Thymus (tissue), 11 donors: ENCODE measurements around the gene ZRSR2. TPM values are rescaled to one million over a fixed set of nuclear protein-coding genes. Genes with fewer than 3 reads are reported as not detected.

ENCODE experiments used
- DNase-seq, 9 donors: peaks; one replicate each; pipeline ENCODE4 v3.0.0-alpha.2; 2013; ENCODE audit warnings: low spot score in 9 of 9, low read depth in 6 of 9, missing footprints in 1 of 9
- H3K27ac ChIP-seq, 2 donors: one replicate each; pipeline ENCODE4 v1.5.1; 2013; ENCODE audit warnings: control low read depth in 1 of 2, low read depth in 1 of 2, low read length in 1 of 2, mild to moderate bottlenecking in 1 of 2, moderate library complexity in 1 of 2
- H3K27me3 ChIP-seq, 2 donors: one replicate each; pipeline ENCODE4 v1.5.1; 2013; ENCODE audit warnings: low read length in 1 of 2; ENCODE audit not compliant: control insufficient read depth in 2 of 2, insufficient read depth in 1 of 2
- H3K36me3 ChIP-seq, 2 donors: one replicate each; pipeline ENCODE4 v1.5.1; 2013; ENCODE audit warnings: low read length in 1 of 2, mild to moderate bottlenecking in 1 of 2, moderate library complexity in 1 of 2; ENCODE audit not compliant: control insufficient read depth in 2 of 2, insufficient read depth in 2 of 2
- H3K4me1 ChIP-seq, 2 donors: one replicate each; pipeline ENCODE4 v1.5.1; 2013; ENCODE audit warnings: low read length in 2 of 2; ENCODE audit not compliant: control insufficient read depth in 2 of 2, insufficient read depth in 2 of 2
- H3K4me3 ChIP-seq, 2 donors: one replicate each; pipeline ENCODE4 v1.5.1; 2013; ENCODE audit warnings: low read length in 2 of 2, control low read depth in 1 of 2, mild to moderate bottlenecking in 1 of 2
- H3K9me3 ChIP-seq, 2 donors: one replicate each; pipeline ENCODE4 v1.5.1; 2013; ENCODE audit warnings: low read length in 1 of 2, mild to moderate bottlenecking in 1 of 2; ENCODE audit not compliant: control insufficient read depth in 2 of 2, insufficient read depth in 1 of 2
- WGBS: extraction: QIAGEN DNeasy Blood & Tissue Kit; methylation state at CpG from one replicate; pipeline ENCODE4 v1.1.7; 2013; 5-methylcytosine and 5-hydroxymethylcytosine counted together
- polyA plus RNA-seq: library from polyadenylated mRNA; stranded (reverse); fragments of 200-250 nt; gene quantifications from one replicate; pipeline ENCODE4 v1.2.3, GENCODE V29; 2013
- total RNA-seq: library from RNA; stranded (reverse); fragments of 120-200 nt; gene quantifications from one replicate; pipeline ENCODE4 v1.2.4, GENCODE V29; 2013
- donor health status: healthy.

The ZRSR2 gene
- total and polyA plus RNA-seq, 2 donors: 9.5 to 30.0 TPM

GRCh38 chrX:15834827-15835595, 44.7 kb downstream of the ZRSR2 start:
- no peaks in the 10 kb centered on the region for H3K4me1 ChIP-seq
- H3K9me3 ChIP-seq: no peaks in the 10 kb centered on the region
- H3K27ac ChIP-seq: no peak overlapping the region
- H3K4me3 ChIP-seq: no peak overlapping the region
- H3K36me3 ChIP-seq: peaks cover 0 to 2% of the 10 kb centered on the region in 2 donors
- no peak for DNase-seq
- 97% methylated on average over 5 of the region's 5 CpGs for WGBS
- H3K27me3 ChIP-seq: no peaks in the 10 kb centered on the region

- WGBS: 97% methylated on average over 3 of the region's 3 CpGs
- H3K36me3 ChIP-seq: peaks cover 0 to 1% of the 10 kb centered on the region in 2 donors
- DNase-seq: no peak
- no peak overlapping the region for H3K27ac ChIP-seq
- H3K27me3 ChIP-seq: no peaks in the 10 kb centered on the region
- no peaks in the 10 kb centered on the region for H3K9me3 ChIP-seq
- H3K4me3 ChIP-seq: no peak overlapping the region
- no peaks in the 10 kb centered on the region for H3K4me1 ChIP-seq
These were observed 47.7 kb downstream of the ZRSR2 start for GRCh38 chrX:15838017-15838416.

- Histone ChIP-seq H3K4me3 (no peak overlapping the region), H3K36me3 (peaks cover 0 to 2% of the 10 kb centered on the region in 2 donors), H3K4me1 (no peaks in the 10 kb centered on the region), H3K27me3 (no peaks in the 10 kb centered on the region), H3K9me3 (no peaks in the 10 kb centered on the region), H3K27ac (no peak overlapping the region)
- DNase-seq: no peak
- WGBS: 98% methylated on average over 2 of the region's 2 CpGs
These were observed 51.7 kb downstream of the ZRSR2 start for GRCh38 chrX:15841853-15842516.

- Histone ChIP-seq H3K9me3 (no peaks in the 10 kb centered on the region), H3K4me3 (no peak overlapping the region), H3K4me1 (no peaks in the 10 kb centered on the region), H3K27ac (no peak overlapping the region), H3K27me3 (no peaks in the 10 kb centered on the region), H3K36me3 (peaks cover 0 to 2% of the 10 kb centered on the region in 2 donors)
- no peak for DNase-seq
These were observed 53.7 kb downstream of the ZRSR2 start for GRCh38 chrX:15843960-15844359.

- Histone ChIP-seq H3K9me3 (no peaks in the 10 kb centered on the region), H3K27ac (no peak overlapping the region), H3K4me1 (peaks cover 0 to under 1% of the 10 kb centered on the region in 2 donors), H3K36me3 (peaks cover 2 to 4% of the 10 kb centered on the region in 2 donors), H3K27me3 (peaks cover 0 to under 1% of the 10 kb centered on the region in 2 donors), H3K4me3 (no peak overlapping the region)
- WGBS: 94% methylated on average over 1 of the region's 1 CpG
- DNase-seq: no peak
These were observed 58.3 kb downstream of the ZRSR2 start for GRCh38 chrX:15848576-15848975.

- no peak overlapping the region for H3K27ac ChIP-seq
- no peaks in the 10 kb centered on the region for H3K9me3 ChIP-seq
- DNase-seq: no peak
- H3K36me3 ChIP-seq: peaks cover 2 to 4% of the 10 kb centered on the region in 2 donors
- H3K27me3 ChIP-seq: peaks cover 0 to 7% of the 10 kb centered on the region in 2 donors
- WGBS: 92% methylated on average over 5 of the region's 5 CpGs
- H3K4me1 ChIP-seq: peaks cover 0 to 6% of the 10 kb centered on the region in 2 donors
- H3K4me3 ChIP-seq: no peak overlapping the region
These were observed 59.3 kb downstream of the ZRSR2 start for GRCh38 chrX:15849555-15849954.

GRCh38 chrX:15853586-15854079, 63.3 kb downstream of the ZRSR2 start:
- WGBS: 54% methylated on average over 14 of the region's 14 CpGs
- no peaks in the 10 kb centered on the region for H3K9me3 ChIP-seq
- peak in 2 of 9 donors; percentile 11 to 23 for DNase-seq
- peaks cover 0 to 4% of the 10 kb centered on the region in 2 donors for H3K36me3 ChIP-seq
- H3K27ac ChIP-seq: no peak overlapping the region
- peak overlapping the region; percentile 56 to 72 for H3K4me3 ChIP-seq
- H3K27me3 ChIP-seq: peaks cover 0 to 19% of the 10 kb centered on the region in 2 donors
- H3K4me1 ChIP-seq: peaks cover 0 to 14% of the 10 kb centered on the region in 2 donors

GRCh38 chrX:15854080-15854655, 63.9 kb downstream of the ZRSR2 start:
- Histone ChIP-seq H3K36me3 (peaks cover 0 to 4% of the 10 kb centered on the region in 2 donors), H3K27ac (peak overlapping the region in 1 of 2 donors; percentile 76), H3K4me3 (peak overlapping the region; percentile 56 to 72), H3K9me3 (no peaks in the 10 kb centered on the region), H3K4me1 (peaks cover 0 to 14% of the 10 kb centered on the region in 2 donors), H3K27me3 (peaks cover 0 to 19% of the 10 kb centered on the region in 2 donors)
- DNase-seq: peak in 5 of 9 donors; percentile 3 to 61 (median 33)
- WGBS: under 1% methylated on average over 53 of the region's 65 CpGs
